HEK293 (cell line): ENCODE data around the gene GTF2H3.

ENCODE experiments used
- AEBP2 ChIP-seq: fragments of 450-650 bp; formaldehyde crosslinking; IDR thresholded peaks from 2 replicates; pipeline ENCODE4 v1.5.1; 2016; ENCODE audit warnings: missing biosample characterization, missing genetic modification characterization, borderline replicate concordance
- BCL11A ChIP-seq: fragments of 450-650 bp; formaldehyde crosslinking; IDR thresholded peaks from 2 replicates; pipeline ENCODE4 v1.5.1; 2016; ENCODE audit warnings: low read depth, missing biosample characterization, missing genetic modification characterization
- ELK4 ChIP-seq: IDR thresholded peaks from 2 replicates; pipeline ENCODE4 v1.6.1; 2011; ENCODE audit warnings: mild to moderate bottlenecking, low read depth, low read length, borderline replicate concordance
- FEZF1 ChIP-seq: fragments of 450-650 bp; formaldehyde crosslinking; IDR thresholded peaks from 2 replicates; pipeline ENCODE4 v1.5.1; 2016; ENCODE audit warnings: missing biosample characterization, missing genetic modification characterization
- GLI4 ChIP-seq: fragments of 450-650 bp; formaldehyde crosslinking; IDR thresholded peaks from 2 replicates; pipeline ENCODE4 v1.5.1; 2016; ENCODE audit warnings: missing biosample characterization, missing genetic modification characterization
- GLIS1 ChIP-seq: fragments of 450-650 bp; formaldehyde crosslinking; IDR thresholded peaks from 2 replicates; pipeline ENCODE4 v1.5.1; 2016; ENCODE audit warnings: missing biosample characterization, missing genetic modification characterization
- HOXA7 ChIP-seq: sonication (generic); formaldehyde crosslinking; IDR thresholded peaks from 2 replicates; pipeline ENCODE4 v1.8.1; 2022; ENCODE audit warnings: missing genetic modification reagents, borderline replicate concordance
- KLF10 ChIP-seq: fragments of 450-650 bp; IDR thresholded peaks from 2 replicates; pipeline ENCODE4 v1.5.1; 2018; ENCODE audit warnings: missing biosample characterization, mild to moderate bottlenecking, missing genetic modification characterization
- KLF7 ChIP-seq: fragments of 450-650 bp; formaldehyde crosslinking; IDR thresholded peaks from 2 replicates; pipeline ENCODE4 v1.5.1; 2016; ENCODE audit warnings: missing biosample characterization, missing genetic modification characterization, borderline replicate concordance
- REST ChIP-seq: fragments of 450-650 bp; formaldehyde crosslinking; IDR thresholded peaks from 2 replicates; pipeline ENCODE4 v1.5.1; 2016; ENCODE audit warnings: missing biosample characterization, missing genetic modification characterization
- SCRT2 ChIP-seq: fragments of 450-650 bp; formaldehyde crosslinking; IDR thresholded peaks from 2 replicates; pipeline ENCODE4 v1.5.1; 2016; ENCODE audit warnings: missing biosample characterization, missing genetic modification characterization
- ZBTB17 ChIP-seq: fragments of 450-650 bp; formaldehyde crosslinking; IDR thresholded peaks from 2 replicates; pipeline ENCODE4 v1.5.1; 2016; ENCODE audit warnings: missing biosample characterization, missing genetic modification characterization
- ZBTB48 ChIP-seq: fragments of 450-650 bp; formaldehyde crosslinking; IDR thresholded peaks from 2 replicates; pipeline ENCODE4 v1.5.1; 2016; ENCODE audit warnings: missing biosample characterization, missing genetic modification characterization
- ZNF10 ChIP-seq: fragments of 450-650 bp; formaldehyde crosslinking; IDR thresholded peaks from 2 replicates; pipeline ENCODE4 v1.5.1; 2017; ENCODE audit warnings: missing biosample characterization, missing genetic modification characterization
- ZNF148 ChIP-seq: fragments of 450-650 bp; formaldehyde crosslinking; IDR thresholded peaks from 2 replicates; pipeline ENCODE4 v1.5.0; 2017; ENCODE audit warnings: missing biosample characterization, missing genetic modification characterization, borderline replicate concordance
- ZNF175 ChIP-seq: fragments of 450-650 bp; formaldehyde crosslinking; IDR thresholded peaks from 2 replicates; pipeline ENCODE4 v1.5.1; 2016; ENCODE audit warnings: missing biosample characterization, missing genetic modification characterization
- ZNF202 ChIP-seq: fragments of 450-650 bp; formaldehyde crosslinking; IDR thresholded peaks from 2 replicates; pipeline ENCODE4 v1.5.1; 2016; ENCODE audit warnings: missing biosample characterization, missing genetic modification characterization, borderline replicate concordance
- ZNF280D ChIP-seq: fragments of 450-650 bp; formaldehyde crosslinking; IDR thresholded peaks from 2 replicates; pipeline ENCODE4 v1.5.1; 2016; ENCODE audit warnings: missing biosample characterization, missing genetic modification characterization
- ZNF292 ChIP-seq: fragments of 450-650 bp; formaldehyde crosslinking; IDR thresholded peaks from 2 replicates; pipeline ENCODE4 v1.5.1; 2016; ENCODE audit warnings: low read depth, missing biosample characterization, missing genetic modification characterization, borderline replicate concordance
- ZNF311 ChIP-seq: fragments of 450-650 bp; formaldehyde crosslinking; IDR thresholded peaks from 2 replicates; pipeline ENCODE4 v1.5.1; 2017; ENCODE audit warnings: missing biosample characterization, missing genetic modification characterization, borderline replicate concordance
- ZNF548 ChIP-seq: fragments of 450-650 bp; formaldehyde crosslinking; IDR thresholded peaks from 2 replicates; pipeline ENCODE4 v1.5.1; 2016; ENCODE audit warnings: missing biosample characterization, missing genetic modification characterization
- ZNF561 ChIP-seq: fragments of 450-650 bp; IDR thresholded peaks from 2 replicates; pipeline ENCODE4 v1.5.1; 2018; ENCODE audit warnings: missing biosample characterization, missing genetic modification characterization, borderline replicate concordance
- ZNF747 ChIP-seq: fragments of 450-650 bp; formaldehyde crosslinking; IDR thresholded peaks from 2 replicates; pipeline ENCODE4 v1.5.1; 2016; ENCODE audit warnings: missing biosample characterization, missing genetic modification characterization
- ZSCAN4 ChIP-seq: fragments of 450-650 bp; formaldehyde crosslinking; IDR thresholded peaks from 2 replicates; pipeline ENCODE4 v1.5.1; 2017; ENCODE audit warnings: missing biosample characterization, missing genetic modification characterization

Gene GTF2H3

GRCh38 chr12:123633379-123634141, at the start of gene GTF2H3, which contains the start of gene EIF2B1 (continued):
- TF ChIP-seq GLI4 (no peak), ZNF202 (tag by site-specific recombination) (no peak), AEBP2 (tag by site-specific recombination) (no peak), REST (tag by site-specific recombination) (no peak), ZNF561 (tag by site-specific recombination) (no peak), ZNF10 (no peak; the same call in 1 of the 2 replicates), KLF7 (no peak; the same call in 1 of the 2 replicates), ZNF548 (tag by site-specific recombination) (no peak), ZNF292 (tag by site-specific recombination) (no peak), ZBTB17 (tag by site-specific recombination) (peak; percentile 83), ZBTB48 (tag by site-specific recombination) (peak; percentile 90), FEZF1 (tag by site-specific recombination) (no peak), ZNF148 (no peak), GLIS1 (peak; percentile 72), ZNF175 (no peak), HOXA7 (no peak), ZNF280D (tag by site-specific recombination) (no peak), ZNF311 (tag by site-specific recombination) (no peak), ZSCAN4 (tag by site-specific recombination) (no peak), ZNF747 (tag by site-specific recombination) (no peak), BCL11A (tag by site-specific recombination) (no peak), KLF10 (tag by site-specific recombination) (peak; percentile 74), ELK4 (peak; percentile 76; the same call in 1 of the 2 replicates), SCRT2 (peak; percentile 99)
